HepG2 (cell line): ENCODE measurements around the gene KCNT1. TPM values are rescaled to one million over a fixed set of nuclear protein-coding genes. Genes with fewer than 3 reads are reported as not detected.
A peak's percentile ranks its signal among the peaks of the same experiment; 100 is the strongest.

Source experiments
- ATAC-seq: fragments of 200-7000 bp; cut with Tn5 transposase; 3 replicates; pipeline ENCODE4 v1.9.1; 2020; ENCODE audit warnings: mild to moderate bottlenecking, moderate library complexity
- BruUV-seq: library from RNA; stranded (reverse); fragments of 400-500 nt; replicated peaks from 2 replicates; lab custom pipeline; 2021; lab: Mats Ljungman, UMichigan
- CTCF ChIA-PET: fragments of 300-600 bp; formaldehyde crosslinking; extraction: SDS; loops from one replicate; lab custom pipeline; 2021; ENCODE audit warnings: low total read pairs, inconsistent platforms, low intra/inter-chr PET ratio; lab: Yijun Ruan, JAX
- POLR2A ChIA-PET: fragments of 350-600 bp; sonication (Branson Sonifier 250); formaldehyde crosslinking; loops from one replicate; lab custom pipeline; 2020; ENCODE audit warnings: antibody characterized with exemption, inconsistent platforms; lab: Yijun Ruan, JAX
- DNase-seq: peaks from one replicate; pipeline ENCODE4 v3.0.0-alpha.2; 2015; ENCODE audit warnings: low spot score
- FAIRE-seq: peaks from 3 replicates; lab custom pipeline; 2011; peaks lifted over from hg19 to GRCh38; lab: Jason Lieb, UNC
- H2AFZ ChIP-seq: one replicate; pipeline ENCODE4 v1.6.1; 2011; ENCODE audit warnings: low read length, inconsistent platforms
- H3K27ac ChIP-seq: fragments of 300-600 bp; 3 replicates; pipeline ENCODE4 v1.8.0; 2011; ENCODE audit warnings: mixed run types, mild to moderate bottlenecking, mixed read lengths, low read length, inconsistent platforms; ENCODE audit not compliant: insufficient read depth; ENCODE audit errors: extremely low read length
- H3K27me3 ChIP-seq, 2 experiments: fragments of 200-600 bp in 1 of 2; 2 replicates in 1 of 2; 3 replicates in 1 of 2; pipeline versions ENCODE4 v1.6.0 to v1.8.0; 2011; ENCODE audit warnings: low read length in 2 of 2, mild to moderate bottlenecking in 2 of 2, moderate library complexity in 2 of 2, inconsistent platforms in 1 of 2; ENCODE audit not compliant: insufficient read depth in 2 of 2, control insufficient read depth in 1 of 2
- H3K36me3 ChIP-seq, 2 experiments: fragments of 200-600 bp in 1 of 2; replicated peaks in 1 of 2; 2 replicates in 1 of 2; 3 replicates in 1 of 2; pipeline versions ENCODE4 v1.5.1 to v1.8.0; 2011; ENCODE audit warnings: low read length in 2 of 2, inconsistent platforms in 1 of 2; ENCODE audit not compliant: insufficient read depth in 2 of 2, control insufficient read depth in 1 of 2
- H3K4me1 ChIP-seq: 2 replicates; pipeline ENCODE4 v1.5.1; 2012; ENCODE audit warnings: low read length, inconsistent platforms; ENCODE audit not compliant: insufficient read depth
- H3K4me2 ChIP-seq: 2 replicates; pipeline ENCODE4 v1.6.0; 2011; ENCODE audit warnings: low read depth, low read length, inconsistent platforms
- H3K4me3 ChIP-seq, 3 experiments: fragments of 200-600 bp in 1 of 3; sonication (generic), shearing (Covaris generic) in 1 of 3; replicated peaks in 1 of 3; 2 replicates each; pipeline ENCODE4 v1.5.1; 2011 to 2016; ENCODE audit warnings: low read length in 3 of 3, inconsistent platforms in 2 of 3, low read depth in 2 of 3, mild to moderate bottlenecking in 2 of 3, control low read depth in 1 of 3, mixed read lengths in 1 of 3; ENCODE audit not compliant: insufficient read depth in 1 of 3
- H3K79me2 ChIP-seq: one replicate; pipeline ENCODE4 v1.6.1; 2011; ENCODE audit warnings: low read length, inconsistent platforms; ENCODE audit not compliant: insufficient read depth
- H3K9ac ChIP-seq: 2 replicates; pipeline ENCODE4 v1.6.0; 2011; ENCODE audit warnings: mild to moderate bottlenecking, low read depth, low read length, inconsistent platforms; ENCODE audit not compliant: insufficient read depth
- H3K9me3 ChIP-seq: 2 replicates; pipeline ENCODE4 v1.5.1; 2012; ENCODE audit warnings: mild to moderate bottlenecking, low read length
- H4K20me1 ChIP-seq: 2 replicates; pipeline ENCODE4 v1.6.0; 2011; ENCODE audit warnings: inconsistent platforms, mild to moderate bottlenecking, low read length, moderate library complexity; ENCODE audit not compliant: insufficient read depth
- GFI1 ChIP-seq: sonication (generic); formaldehyde crosslinking; IDR thresholded peaks from 2 replicates; pipeline ENCODE4 v1.5.0; 2020; ENCODE audit warnings: missing genetic modification reagents, mild to moderate bottlenecking, borderline replicate concordance
- KAT8 ChIP-seq: IDR thresholded peaks from 2 replicates; pipeline ENCODE4 v1.6.1; 2016; ENCODE audit warnings: missing genetic modification reagents, missing compliant biosample characterization
- PPARG ChIP-seq: conservative IDR thresholded peaks from 2 replicates; pipeline ENCODE4 v1.6.1; 2016; ENCODE audit warnings: missing biosample characterization, missing genetic modification reagents
- RELA ChIP-seq: sonication (generic); formaldehyde crosslinking; IDR thresholded peaks from 2 replicates; pipeline ENCODE4 v1.4.0; 2020; ENCODE audit warnings: missing genetic modification reagents
- TCF12 ChIP-seq, 2 experiments: fragments of 450-650 bp in 1 of 2; sonication (generic) in 1 of 2; formaldehyde crosslinking in 1 of 2; IDR thresholded peaks; 2 replicates each; pipeline versions ENCODE4 v1.6.1 to v1.8.0; 2017 to 2022; ENCODE audit warnings: antibody characterized with exemption in 1 of 2, mild to moderate bottlenecking in 1 of 2, missing genetic modification reagents in 1 of 2, moderate library complexity in 1 of 2
- ZFAT ChIP-seq: sonication (generic); formaldehyde crosslinking; conservative IDR thresholded peaks from 2 replicates; pipeline ENCODE4 v1.8.1; 2023; ENCODE audit warnings: missing genetic modification reagents, inconsistent platforms
- ZNF12 ChIP-seq: sonication (generic); formaldehyde crosslinking; IDR thresholded peaks from 2 replicates; pipeline ENCODE4 v1.5.0; 2020; ENCODE audit warnings: missing genetic modification reagents
- ZNF143 ChIP-seq: sonication (generic); formaldehyde crosslinking; IDR thresholded peaks from 2 replicates; pipeline ENCODE4 v1.4.0; 2020; ENCODE audit warnings: missing genetic modification reagents
- ZNF251 ChIP-seq: sonication (generic); formaldehyde crosslinking; IDR thresholded peaks from 2 replicates; pipeline ENCODE4 v1.9.0; 2021; ENCODE audit warnings: mild to moderate bottlenecking, missing genetic modification reagents
- ZNF333 ChIP-seq: sonication (generic); formaldehyde crosslinking; IDR thresholded peaks from 2 replicates; pipeline ENCODE4 v1.4.0; 2020; ENCODE audit warnings: mild to moderate bottlenecking, missing genetic modification reagents, borderline replicate concordance
- ZNF34 ChIP-seq: sonication (generic); formaldehyde crosslinking; IDR thresholded peaks from 2 replicates; pipeline ENCODE4 v1.4.0; 2020; ENCODE audit warnings: mild to moderate bottlenecking, missing genetic modification reagents, borderline replicate concordance
- ZNF644 ChIP-seq: IDR thresholded peaks from 2 replicates; pipeline ENCODE4 v1.6.1; 2016; ENCODE audit warnings: low read depth
- ZNF777 ChIP-seq: sonication (generic); formaldehyde crosslinking; IDR thresholded peaks from 2 replicates; pipeline ENCODE4 v1.4.0; 2020; ENCODE audit warnings: missing genetic modification reagents
- WGBS: methylation state at CpG from one replicate; pipeline ENCODE4 v1.1.6; 2017; ENCODE audit warnings: low lambda C conversion rate; 5-methylcytosine and 5-hydroxymethylcytosine counted together
- in situ Hi-C: cut with HindIII; loops from 2 replicates; pipeline ENCODE4 v1.10.0; 2017; ENCODE audit warnings: low pct_unique_long_range_greater_than_20kb; ENCODE audit not compliant: extremely low pct_ligation_motif_present
- intact Hi-C: fragments of 100-400 bp; cut with micrococcal nuclease; formaldehyde crosslinking; loops from one replicate; pipeline ENCODE4 v1.10.0; 2022; ENCODE audit not compliant: unreplicated experiment
- polyA plus RNA-seq, 8 experiments: library from polyadenylated mRNA; depleted of rRNA in 3 of 8; stranded (reverse) in 7 of 8; unstranded in 1 of 8; fragments of >200 nt; fragmentation: Illumina TruSeq in 4 of 8; extraction: Trizol in 4 of 8; gene quantifications; 2 replicates each; pipeline versions ENCODE4 v1.2.1 to v1.2.3, GENCODE V29; 2011 to 2016; ENCODE audit warnings: low read depth in 4 of 8, missing spikeins in 1 of 8, mixed read lengths in 1 of 8; ENCODE audit not compliant: insufficient read depth in 1 of 8
- total RNA-seq, 5 experiments: library from RNA; depleted of rRNA; stranded (reverse); fragments of >200 nt; fragmentation: Illumina TruSeq; extraction: Trizol; gene quantifications; 2 replicates each; pipeline ENCODE4 v1.2.3, GENCODE V29; 2016; ENCODE audit warnings: low read depth in 1 of 5
- TF ChIP-seq, protein P1 (sequence below): IDR thresholded peaks from 2 replicates; pipeline ENCODE4 v1.4.0; 2020; ENCODE audit warnings: mild to moderate bottlenecking, missing genetic modification reagents
- TF ChIP-seq, protein P2 (sequence below): sonication (generic); formaldehyde crosslinking; IDR thresholded peaks from 2 replicates; pipeline ENCODE4 v1.4.0; 2020; ENCODE audit warnings: mild to moderate bottlenecking, missing genetic modification reagents
- TF ChIP-seq, protein P3 (sequence below): IDR thresholded peaks from 2 replicates; pipeline ENCODE4 v1.6.1; 2016; ENCODE audit warnings: missing compliant biosample characterization, missing genetic modification reagents, borderline replicate concordance
- TF ChIP-seq, protein P4 (sequence below): IDR thresholded peaks from 2 replicates; pipeline ENCODE4 v1.6.1; 2012; ENCODE audit warnings: low read depth, low read length, improper control_type of control experiment

Gene KCNT1
- total and polyA plus RNA-seq, 2 of the 13 experiments (the other 11 are each of a cell fraction or from before 2014, with no cell fraction given), result not detected

DNA sequence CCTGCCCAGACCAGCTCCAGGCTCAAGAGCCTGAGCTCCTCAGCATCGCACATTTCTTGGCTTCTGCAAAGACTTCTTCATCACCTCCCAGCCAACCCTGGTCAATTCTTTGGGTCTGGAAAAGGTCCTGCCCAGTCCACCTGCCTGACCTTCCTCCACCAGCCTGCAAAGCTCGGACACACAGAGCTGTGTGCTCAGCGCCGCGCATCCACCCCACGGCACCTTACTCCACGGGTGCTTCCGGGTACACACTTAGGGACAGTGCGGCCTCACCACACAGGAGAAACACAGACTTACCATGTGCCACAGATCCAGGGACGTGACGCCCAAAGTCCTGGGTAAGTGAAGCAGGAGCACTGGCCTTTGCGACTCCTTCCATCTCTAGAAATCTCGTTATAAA lies 97.3 kb downstream of the KCNT1 start (continued):
- TF ChIP-seq, protein P1, sequence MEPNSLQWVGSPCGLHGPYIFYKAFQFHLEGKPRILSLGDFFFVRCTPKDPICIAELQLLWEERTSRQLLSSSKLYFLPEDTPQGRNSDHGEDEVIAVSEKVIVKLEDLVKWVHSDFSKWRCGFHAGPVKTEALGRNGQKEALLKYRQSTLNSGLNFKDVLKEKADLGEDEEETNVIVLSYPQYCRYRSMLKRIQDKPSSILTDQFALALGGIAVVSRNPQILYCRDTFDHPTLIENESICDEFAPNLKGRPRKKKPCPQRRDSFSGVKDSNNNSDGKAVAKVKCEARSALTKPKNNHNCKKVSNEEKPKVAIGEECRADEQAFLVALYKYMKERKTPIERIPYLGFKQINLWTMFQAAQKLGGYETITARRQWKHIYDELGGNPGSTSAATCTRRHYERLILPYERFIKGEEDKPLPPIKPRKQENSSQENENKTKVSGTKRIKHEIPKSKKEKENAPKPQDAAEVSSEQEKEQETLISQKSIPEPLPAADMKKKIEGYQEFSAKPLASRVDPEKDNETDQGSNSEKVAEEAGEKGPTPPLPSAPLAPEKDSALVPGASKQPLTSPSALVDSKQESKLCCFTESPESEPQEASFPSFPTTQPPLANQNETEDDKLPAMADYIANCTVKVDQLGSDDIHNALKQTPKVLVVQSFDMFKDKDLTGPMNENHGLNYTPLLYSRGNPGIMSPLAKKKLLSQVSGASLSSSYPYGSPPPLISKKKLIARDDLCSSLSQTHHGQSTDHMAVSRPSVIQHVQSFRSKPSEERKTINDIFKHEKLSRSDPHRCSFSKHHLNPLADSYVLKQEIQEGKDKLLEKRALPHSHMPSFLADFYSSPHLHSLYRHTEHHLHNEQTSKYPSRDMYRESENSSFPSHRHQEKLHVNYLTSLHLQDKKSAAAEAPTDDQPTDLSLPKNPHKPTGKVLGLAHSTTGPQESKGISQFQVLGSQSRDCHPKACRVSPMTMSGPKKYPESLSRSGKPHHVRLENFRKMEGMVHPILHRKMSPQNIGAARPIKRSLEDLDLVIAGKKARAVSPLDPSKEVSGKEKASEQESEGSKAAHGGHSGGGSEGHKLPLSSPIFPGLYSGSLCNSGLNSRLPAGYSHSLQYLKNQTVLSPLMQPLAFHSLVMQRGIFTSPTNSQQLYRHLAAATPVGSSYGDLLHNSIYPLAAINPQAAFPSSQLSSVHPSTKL, result no peak
- no peak for TF ChIP-seq RELA (CRISPR knock-in tag)
- TF ChIP-seq ZNF143 (CRISPR knock-in tag), result no peak
- no peak for TF ChIP-seq ZNF34 (CRISPR knock-in tag)

DNA sequence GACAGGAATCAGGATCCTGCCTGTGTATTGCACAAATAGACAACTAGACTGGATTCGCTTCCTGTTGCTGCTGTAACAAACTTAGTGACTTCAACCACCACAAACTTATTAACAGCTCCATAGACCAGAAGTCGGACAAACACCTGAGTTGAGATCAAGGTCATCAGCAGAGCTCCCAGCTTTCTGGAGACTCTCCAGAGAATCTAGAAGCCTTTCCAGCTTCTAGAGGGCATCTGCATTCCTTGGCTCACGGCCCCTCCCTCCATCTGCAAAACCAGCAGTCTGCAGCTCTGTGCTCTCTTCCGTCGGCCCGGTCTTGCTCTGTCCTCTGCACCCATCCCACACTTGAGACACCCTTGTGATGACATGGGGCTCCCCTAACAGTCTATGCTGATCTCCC lies 99.1 kb downstream of the KCNT1 start:
- H4K20me1 ChIP-seq, result 0 out of 2 replicates have a peak, but pooled peaks cover 3% of the 10 kb centered on the region
- no peak overlapping the region for H3K4me2 ChIP-seq
- H3K79me2 ChIP-seq, result no peaks in the 10 kb centered on the region
- intact Hi-C loops (no loop called here), in situ Hi-C loops (no loop called here)
- 61% methylated on average over 6 of the region's 6 CpGs for whole genome bisulfite sequencing
- no peak overlapping the region for H3K27ac ChIP-seq
- FAIRE-seq (no peak), ATAC-seq (no peak), DNase-seq (no peak)
- H3K9me3 ChIP-seq, result no peaks in the 10 kb centered on the region
- no peak overlapping the region for H3K4me3 ChIP-seq
- no peaks in the 10 kb centered on the region for H3K36me3 ChIP-seq
- no TSS peak for BruUV-seq
- TF ChIP-seq ZNF333 (CRISPR knock-in tag) (no peak), ZNF644 (CRISPR knock-in tag) (no peak), ZFAT (CRISPR knock-in tag) (no peak), PPARG (no peak), TCF12 (IDR thresholded peaks at IDR 0.05) (no peak), TCF12 (CRISPR knock-in tag; IDR thresholded peaks at IDR 0.05) (no peak), KAT8 (CRISPR knock-in tag) (no peak), ZNF251 (CRISPR knock-in tag) (no peak), ZNF777 (CRISPR knock-in tag) (no peak), ZNF12 (CRISPR knock-in tag) (0 out of 2 replicates have a peak, but pooled peaks have one; percentile 29), GFI1 (CRISPR knock-in tag) (no peak)
- TF ChIP-seq, protein P2, sequence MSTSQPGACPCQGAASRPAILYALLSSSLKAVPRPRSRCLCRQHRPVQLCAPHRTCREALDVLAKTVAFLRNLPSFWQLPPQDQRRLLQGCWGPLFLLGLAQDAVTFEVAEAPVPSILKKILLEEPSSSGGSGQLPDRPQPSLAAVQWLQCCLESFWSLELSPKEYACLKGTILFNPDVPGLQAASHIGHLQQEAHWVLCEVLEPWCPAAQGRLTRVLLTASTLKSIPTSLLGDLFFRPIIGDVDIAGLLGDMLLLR (CRISPR knock-in tag), result no peak
- TF ChIP-seq, protein P3, sequence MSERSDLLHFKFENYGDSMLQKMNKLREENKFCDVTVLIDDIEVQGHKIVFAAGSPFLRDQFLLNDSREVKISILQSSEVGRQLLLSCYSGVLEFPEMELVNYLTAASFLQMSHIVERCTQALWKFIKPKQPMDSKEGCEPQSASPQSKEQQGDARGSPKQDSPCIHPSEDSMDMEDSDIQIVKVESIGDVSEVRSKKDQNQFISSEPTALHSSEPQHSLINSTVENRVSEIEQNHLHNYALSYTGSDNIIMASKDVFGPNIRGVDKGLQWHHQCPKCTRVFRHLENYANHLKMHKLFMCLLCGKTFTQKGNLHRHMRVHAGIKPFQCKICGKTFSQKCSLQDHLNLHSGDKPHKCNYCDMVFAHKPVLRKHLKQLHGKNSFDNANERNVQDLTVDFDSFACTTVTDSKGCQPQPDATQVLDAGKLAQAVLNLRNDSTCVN, result peak; percentile 54; the same call in 1 of the 2 replicates
- TF ChIP-seq, protein P4, sequence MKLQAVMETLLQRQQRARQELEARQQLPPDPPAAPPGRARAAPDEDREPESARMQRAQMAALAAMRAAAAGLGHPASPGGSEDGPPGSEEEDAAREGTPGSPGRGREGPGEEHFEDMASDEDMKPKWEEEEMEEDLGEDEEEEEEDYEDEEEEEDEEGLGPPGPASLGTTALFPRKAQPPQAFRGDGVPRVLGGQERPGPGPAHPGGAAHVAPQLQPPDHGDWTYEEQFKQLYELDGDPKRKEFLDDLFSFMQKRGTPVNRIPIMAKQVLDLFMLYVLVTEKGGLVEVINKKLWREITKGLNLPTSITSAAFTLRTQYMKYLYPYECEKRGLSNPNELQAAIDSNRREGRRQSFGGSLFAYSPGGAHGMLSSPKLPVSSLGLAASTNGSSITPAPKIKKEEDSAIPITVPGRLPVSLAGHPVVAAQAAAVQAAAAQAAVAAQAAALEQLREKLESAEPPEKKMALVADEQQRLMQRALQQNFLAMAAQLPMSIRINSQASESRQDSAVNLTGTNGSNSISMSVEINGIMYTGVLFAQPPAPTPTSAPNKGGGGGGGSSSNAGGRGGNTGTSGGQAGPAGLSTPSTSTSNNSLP, result no peak
- H2AFZ ChIP-seq, result no peak overlapping the region
- ChIA-PET POLR2A (no interaction called here), CTCF (no interaction called here)
- H3K27me3 ChIP-seq, result no peaks in the 10 kb centered on the region; a peak in 1 of 5 replicates
- peaks cover 9% of the 10 kb centered on the region for H3K4me1 ChIP-seq
- no peak overlapping the region for H3K9ac ChIP-seq
